GM19025 (cell line): ENCODE results near the gene DDX60.
"Not testable (repeated sequence)": the region's sequence is repeated elsewhere in the genome, so short reads cannot be mapped to it uniquely, and the experiment has no call there.

Source experiments
- ATAC-seq: cut with Tn5 transposase; IDR thresholded peaks from one replicate; pipeline ENCODE4 v1.9.1; 2021; ENCODE audit warnings: mild to moderate bottlenecking, low read depth, moderate library complexity; ENCODE audit not compliant: unreplicated experiment

Gene DDX60, protein sequence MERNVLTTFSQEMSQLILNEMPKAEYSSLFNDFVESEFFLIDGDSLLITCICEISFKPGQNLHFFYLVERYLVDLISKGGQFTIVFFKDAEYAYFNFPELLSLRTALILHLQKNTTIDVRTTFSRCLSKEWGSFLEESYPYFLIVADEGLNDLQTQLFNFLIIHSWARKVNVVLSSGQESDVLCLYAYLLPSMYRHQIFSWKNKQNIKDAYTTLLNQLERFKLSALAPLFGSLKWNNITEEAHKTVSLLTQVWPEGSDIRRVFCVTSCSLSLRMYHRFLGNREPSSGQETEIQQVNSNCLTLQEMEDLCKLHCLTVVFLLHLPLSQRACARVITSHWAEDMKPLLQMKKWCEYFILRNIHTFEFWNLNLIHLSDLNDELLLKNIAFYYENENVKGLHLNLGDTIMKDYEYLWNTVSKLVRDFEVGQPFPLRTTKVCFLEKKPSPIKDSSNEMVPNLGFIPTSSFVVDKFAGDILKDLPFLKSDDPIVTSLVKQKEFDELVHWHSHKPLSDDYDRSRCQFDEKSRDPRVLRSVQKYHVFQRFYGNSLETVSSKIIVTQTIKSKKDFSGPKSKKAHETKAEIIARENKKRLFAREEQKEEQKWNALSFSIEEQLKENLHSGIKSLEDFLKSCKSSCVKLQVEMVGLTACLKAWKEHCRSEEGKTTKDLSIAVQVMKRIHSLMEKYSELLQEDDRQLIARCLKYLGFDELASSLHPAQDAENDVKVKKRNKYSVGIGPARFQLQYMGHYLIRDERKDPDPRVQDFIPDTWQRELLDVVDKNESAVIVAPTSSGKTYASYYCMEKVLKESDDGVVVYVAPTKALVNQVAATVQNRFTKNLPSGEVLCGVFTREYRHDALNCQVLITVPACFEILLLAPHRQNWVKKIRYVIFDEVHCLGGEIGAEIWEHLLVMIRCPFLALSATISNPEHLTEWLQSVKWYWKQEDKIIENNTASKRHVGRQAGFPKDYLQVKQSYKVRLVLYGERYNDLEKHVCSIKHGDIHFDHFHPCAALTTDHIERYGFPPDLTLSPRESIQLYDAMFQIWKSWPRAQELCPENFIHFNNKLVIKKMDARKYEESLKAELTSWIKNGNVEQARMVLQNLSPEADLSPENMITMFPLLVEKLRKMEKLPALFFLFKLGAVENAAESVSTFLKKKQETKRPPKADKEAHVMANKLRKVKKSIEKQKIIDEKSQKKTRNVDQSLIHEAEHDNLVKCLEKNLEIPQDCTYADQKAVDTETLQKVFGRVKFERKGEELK (N-terminal part only)

DNA sequence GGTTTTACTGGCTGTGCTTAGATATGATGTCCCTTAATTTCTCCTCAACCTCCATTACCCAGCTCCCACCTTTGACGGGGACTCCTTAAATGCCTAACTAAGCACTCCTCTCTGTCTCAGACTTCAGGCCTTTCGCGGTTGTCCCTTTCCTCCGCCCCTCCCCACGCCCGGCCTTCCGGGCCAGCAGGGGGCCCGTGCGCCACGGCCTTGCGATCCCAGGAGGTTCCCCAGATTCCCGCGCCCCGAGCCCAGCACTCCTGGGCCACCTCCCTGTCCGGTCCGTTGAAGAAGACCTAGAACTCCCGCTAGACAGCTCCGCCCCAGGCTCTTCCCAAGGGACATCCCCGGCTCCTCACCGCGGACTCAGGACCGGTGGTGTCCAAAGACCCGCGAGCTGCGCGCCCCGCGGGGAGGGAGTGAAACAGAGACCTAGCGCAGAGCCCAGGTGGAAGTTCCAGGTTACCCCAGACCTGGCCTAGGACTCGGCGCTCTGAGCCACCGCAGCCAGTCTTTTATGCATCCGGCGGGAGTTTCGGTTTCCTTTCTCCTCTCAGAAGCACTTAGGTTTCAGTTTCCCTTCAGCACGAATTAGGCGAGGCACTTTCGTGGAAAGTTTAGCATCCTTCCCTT lies at the start of gene DDX60:
TSS of gene DDX60 (minus strand) at position 487 of the 630 bp plus-strand sequence. CDS start 7,493 bp downstream, outside the sequence.
- ATAC-seq: peak; percentile 96

GRCh38 chr4:168367065-168367464 lies 48.5 kb upstream of the DDX60 start:
- ATAC-seq: no peak

- no peak for ATAC-seq
These were observed 43.5 kb upstream of the DDX60 start for GRCh38 chr4:168362025-168362401.

GRCh38 chr4:168361365-168362024 lies 42.9 kb upstream of the DDX60 start:
- no peak for ATAC-seq

- ATAC-seq: no peak
These were observed 41.7 kb upstream of the DDX60 start for GRCh38 chr4:168360271-168360670.

GRCh38 chr4:168357941-168358340 lies 39.4 kb upstream of the DDX60 start:
- ATAC-seq: no peak

- no peak for ATAC-seq
These were observed 35.2 kb upstream of the DDX60 start for GRCh38 chr4:168353746-168354145.

- ATAC-seq: no peak
These were observed 19.0 kb upstream of the DDX60 start for GRCh38 chr4:168337550-168337940.

GRCh38 chr4:168336837-168337549 lies 18.4 kb upstream of the DDX60 start:
- ATAC-seq: no peak

DNA sequence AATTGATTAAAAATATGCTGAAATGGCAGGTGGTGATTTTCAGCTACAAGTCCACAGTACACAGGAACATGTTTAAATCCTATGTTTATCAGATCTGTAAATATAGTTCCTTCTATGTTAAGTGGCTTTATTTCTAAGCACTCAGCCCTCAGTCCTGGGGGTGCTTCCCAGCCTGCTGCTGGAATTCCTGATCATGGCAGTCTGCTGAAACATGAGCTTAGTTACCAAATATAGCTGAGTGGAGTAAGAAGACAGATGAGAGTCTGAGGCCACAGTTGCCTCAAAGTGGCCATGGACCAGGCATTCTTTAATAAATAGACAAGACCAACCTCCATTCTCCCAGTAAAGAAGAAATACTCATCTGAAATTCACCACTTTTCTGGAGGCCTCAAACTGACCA lies 17.1 kb upstream of the DDX60 start:
- no peak for ATAC-seq

DNA sequence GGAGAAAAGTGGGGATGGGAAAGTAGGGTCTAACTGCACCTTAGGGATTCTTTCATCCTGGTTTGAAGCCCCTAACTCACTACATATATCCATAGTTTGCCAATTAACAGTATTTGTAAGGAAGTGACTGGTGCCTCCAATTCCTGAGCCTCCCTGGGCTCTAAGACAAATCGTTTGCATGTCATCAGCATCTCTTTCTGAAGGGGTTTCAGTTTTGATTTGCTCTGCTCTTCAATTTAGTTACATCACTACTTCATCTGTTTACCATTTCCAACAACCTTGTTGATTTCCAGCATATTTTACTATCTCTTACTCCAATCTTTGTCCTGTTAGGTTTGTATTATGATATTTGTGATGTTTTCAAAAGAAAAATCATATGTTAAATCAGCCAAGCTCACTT lies 15.5 kb upstream of the DDX60 start:
- no peak for ATAC-seq

- not testable (repeated sequence) for ATAC-seq
These were observed 12.0 kb upstream of the DDX60 start for GRCh38 chr4:168330575-168330974.

GRCh38 chr4:168325591-168325990 lies 7.0 kb upstream of the DDX60 start:
- no peak for ATAC-seq

DNA sequence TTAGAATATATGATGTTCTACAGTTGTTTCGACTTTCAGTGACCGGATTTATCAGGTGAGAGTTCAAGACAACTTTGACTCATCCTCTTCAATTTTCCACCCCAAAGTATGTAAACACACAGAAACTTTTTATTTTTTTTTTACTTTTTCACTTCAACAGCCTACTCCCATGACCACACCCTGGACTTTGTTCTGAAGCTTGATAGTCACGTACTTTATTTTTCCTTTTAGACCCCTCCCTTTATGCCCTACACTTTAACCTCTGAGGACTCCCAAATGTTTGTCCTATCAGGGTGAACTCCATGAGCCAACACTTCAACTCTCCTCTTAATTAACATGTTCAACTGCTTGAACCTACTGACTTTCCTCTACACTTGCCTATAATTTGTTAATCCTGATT lies 2.5 kb upstream of the DDX60 start:
- ATAC-seq: no peak

- ATAC-seq: no peak
These were observed 1.0 kb upstream of the DDX60 start for GRCh38 chr4:168319486-168320019.

DNA sequence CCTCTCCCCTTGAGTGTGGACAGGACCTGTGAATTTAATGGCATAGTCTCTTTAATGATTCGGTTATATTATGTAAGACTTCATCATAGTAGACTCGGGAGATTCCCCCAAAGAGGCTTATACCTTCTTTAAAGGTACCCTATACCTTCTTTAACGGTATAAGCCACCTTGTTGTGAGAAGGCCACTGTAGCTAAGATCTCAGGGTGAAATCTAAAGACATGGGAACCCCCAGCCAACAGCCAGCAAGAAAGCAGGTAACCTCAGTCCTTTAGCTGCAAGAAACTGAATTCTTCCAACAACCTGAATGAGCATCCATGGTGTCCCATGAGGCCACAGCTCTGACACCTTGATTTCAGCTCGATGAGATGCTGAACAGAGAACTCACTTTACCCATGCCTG lies 931 bp downstream of the DDX60 start:
- no peak for ATAC-seq

GRCh38 chr4:168309781-168310180 lies 8.8 kb downstream of the DDX60 start:
- no peak for ATAC-seq

- no peak for ATAC-seq
These were observed 9.6 kb downstream of the DDX60 start for GRCh38 chr4:168308912-168309311.

- no peak for ATAC-seq
These were observed 12.1 kb downstream of the DDX60 start for GRCh38 chr4:168306476-168306875.
